ENCODE measurements around the gene REEP1. TPM values are rescaled to one million over a fixed set of nuclear protein-coding genes. Genes with fewer than 3 reads are reported as not detected.

REEP1 gene
- total RNA-seq, 2 donors from 2014 or later = 6.6 to 224 TPM

DNA sequence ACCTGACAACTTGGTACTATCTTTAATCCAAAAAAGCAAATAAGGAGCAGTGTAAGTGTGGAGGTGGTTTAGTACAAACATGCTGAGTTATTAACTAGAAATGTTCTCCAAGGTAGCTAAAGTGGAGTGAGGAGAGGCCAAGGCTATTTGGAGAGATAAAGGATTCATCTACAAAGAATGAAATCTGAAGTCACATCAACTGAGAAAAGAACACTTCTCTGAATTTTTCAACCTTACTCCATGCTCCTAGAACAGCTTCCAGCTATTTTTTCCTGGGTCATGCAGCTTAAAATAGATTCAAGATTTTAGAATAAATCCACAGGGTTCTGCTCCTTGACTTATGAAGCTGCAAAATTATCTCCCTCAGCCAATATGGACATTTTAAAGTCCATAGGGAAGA, 160.8 kb downstream of the REEP1 start:
- H3K36me3 ChIP-seq = no peaks in the 10 kb centered on the region
- TF ChIP-seq POLR2A (IDR thresholded peaks at IDR 0.05) (no peak), POLR2AphosphoS5 (IDR thresholded peaks at IDR 0.05) (no peak)
- TF ChIP-seq, protein P1, sequence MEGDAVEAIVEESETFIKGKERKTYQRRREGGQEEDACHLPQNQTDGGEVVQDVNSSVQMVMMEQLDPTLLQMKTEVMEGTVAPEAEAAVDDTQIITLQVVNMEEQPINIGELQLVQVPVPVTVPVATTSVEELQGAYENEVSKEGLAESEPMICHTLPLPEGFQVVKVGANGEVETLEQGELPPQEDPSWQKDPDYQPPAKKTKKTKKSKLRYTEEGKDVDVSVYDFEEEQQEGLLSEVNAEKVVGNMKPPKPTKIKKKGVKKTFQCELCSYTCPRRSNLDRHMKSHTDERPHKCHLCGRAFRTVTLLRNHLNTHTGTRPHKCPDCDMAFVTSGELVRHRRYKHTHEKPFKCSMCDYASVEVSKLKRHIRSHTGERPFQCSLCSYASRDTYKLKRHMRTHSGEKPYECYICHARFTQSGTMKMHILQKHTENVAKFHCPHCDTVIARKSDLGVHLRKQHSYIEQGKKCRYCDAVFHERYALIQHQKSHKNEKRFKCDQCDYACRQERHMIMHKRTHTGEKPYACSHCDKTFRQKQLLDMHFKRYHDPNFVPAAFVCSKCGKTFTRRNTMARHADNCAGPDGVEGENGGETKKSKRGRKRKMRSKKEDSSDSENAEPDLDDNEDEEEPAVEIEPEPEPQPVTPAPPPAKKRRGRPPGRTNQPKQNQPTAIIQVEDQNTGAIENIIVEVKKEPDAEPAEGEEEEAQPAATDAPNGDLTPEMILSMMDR (IDR thresholded peaks at IDR 0.05) = no peak

GRCh38 chr2:86175828-86176227, 161.6 kb downstream of the REEP1 start:
- H3K4me1 ChIP-seq (replicated peaks) = no peaks in the 10 kb centered on the region
- H3K27me3 ChIP-seq (replicated peaks; ENCODE audit: insufficient read depth) = no peaks in the 10 kb centered on the region
- WGBS = 92% methylated on average over 1 of the region's 1 CpG
- DNase-seq (ENCODE audit: low spot score) = no peak
- TF ChIP-seq POLR2A (IDR thresholded peaks at IDR 0.05) = no peak
- TF ChIP-seq, protein P1 (IDR thresholded peaks at IDR 0.05) = no peak
- no peak for TF ChIP-seq POLR2AphosphoS5 (IDR thresholded peaks at IDR 0.05)
- no peak overlapping the region for H3K4me3 ChIP-seq
- H3K36me3 ChIP-seq = no peaks in the 10 kb centered on the region
- no peak overlapping the region for H3K27ac ChIP-seq
- intact Hi-C loops (cut with DNase I) = no loop called here
- no peaks in the 10 kb centered on the region for H3K9me3 ChIP-seq

More for the DNA sequence above, 160.8 kb downstream of the REEP1 start:
- intact Hi-C loops (cut with DNase I) = no loop called here
- H3K27me3 ChIP-seq (replicated peaks; ENCODE audit: insufficient read depth) = no peaks in the 10 kb centered on the region
- H3K27ac ChIP-seq = no peak overlapping the region
- H3K4me1 ChIP-seq (replicated peaks) = no peaks in the 10 kb centered on the region
- H3K4me3 ChIP-seq = no peak overlapping the region
- no peaks in the 10 kb centered on the region for H3K9me3 ChIP-seq
- no peak for DNase-seq (ENCODE audit: low spot score)

DNA sequence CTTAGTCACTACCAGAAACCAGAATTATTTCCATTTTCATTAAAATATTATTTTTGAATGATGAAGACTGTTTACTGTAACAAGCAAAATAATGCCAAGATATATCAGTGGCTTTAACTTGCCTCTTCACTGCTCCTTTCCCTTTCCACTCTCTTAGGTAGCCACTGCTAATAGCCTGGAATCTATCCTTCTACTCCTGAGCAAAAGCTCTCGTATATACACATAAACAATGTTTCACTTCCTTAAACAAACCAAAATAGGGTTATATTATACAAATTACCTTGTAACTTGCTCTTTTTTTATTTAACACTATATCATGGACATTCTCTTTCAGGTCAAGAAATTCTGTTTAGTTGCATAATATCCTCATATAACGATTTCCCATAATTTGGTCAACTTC, 163.0 kb downstream of the REEP1 start:
- Histone ChIP-seq H3K4me1 (replicated peaks) (no peaks in the 10 kb centered on the region), H3K27ac (no peak overlapping the region), H3K36me3 (no peaks in the 10 kb centered on the region), H3K9me3 (no peaks in the 10 kb centered on the region), H3K27me3 (replicated peaks; ENCODE audit: insufficient read depth) (no peaks in the 10 kb centered on the region), H3K4me3 (no peak overlapping the region)
- no peak for DNase-seq (ENCODE audit: low spot score)
- intact Hi-C loops (cut with DNase I) = no loop called here
- WGBS = 82% methylated on average over 2 of the region's 2 CpGs
- TF ChIP-seq POLR2A (IDR thresholded peaks at IDR 0.05) (no peak), POLR2AphosphoS5 (IDR thresholded peaks at IDR 0.05) (no peak)
- TF ChIP-seq, protein P1 (IDR thresholded peaks at IDR 0.05) = no peak

- no peaks in the 10 kb centered on the region for H3K9me3 ChIP-seq
- DNase-seq (ENCODE audit: low spot score) = no peak
- no peaks in the 10 kb centered on the region for H3K36me3 ChIP-seq
- H3K4me3 ChIP-seq = no peak overlapping the region
- intact Hi-C loops (cut with DNase I) = no loop called here
- TF ChIP-seq POLR2A (IDR thresholded peaks at IDR 0.05) (no peak), POLR2AphosphoS5 (IDR thresholded peaks at IDR 0.05) (no peak)
- TF ChIP-seq, protein P1 (IDR thresholded peaks at IDR 0.05) = no peak
- H3K4me1 ChIP-seq (replicated peaks) = no peaks in the 10 kb centered on the region
- no peak overlapping the region for H3K27ac ChIP-seq
- H3K27me3 ChIP-seq (replicated peaks; ENCODE audit: insufficient read depth) = no peaks in the 10 kb centered on the region
- WGBS = 42% methylated on average over 2 of the region's 2 CpGs
Observed at GRCh38 chr2:86172610-86173009, 164.8 kb downstream of the REEP1 start.

- no peak overlapping the region for H3K4me3 ChIP-seq
- no peaks in the 10 kb centered on the region for H3K27me3 ChIP-seq (replicated peaks; ENCODE audit: insufficient read depth)
- TF ChIP-seq POLR2A (IDR thresholded peaks at IDR 0.05) = no peak
- TF ChIP-seq POLR2AphosphoS5 (IDR thresholded peaks at IDR 0.05) = no peak
- TF ChIP-seq, protein P1 (IDR thresholded peaks at IDR 0.05) = no peak
- H3K36me3 ChIP-seq = no peaks in the 10 kb centered on the region
- H3K4me1 ChIP-seq (replicated peaks) = no peaks in the 10 kb centered on the region
- H3K9me3 ChIP-seq = no peaks in the 10 kb centered on the region
- DNase-seq (ENCODE audit: low spot score) = no peak
- H3K27ac ChIP-seq = no peak overlapping the region
- WGBS = 72% methylated on average over 3 of the region's 3 CpGs
- intact Hi-C loops (cut with DNase I) = no loop called here
Observed at GRCh38 chr2:86171295-86171694, 166.1 kb downstream of the REEP1 start.
